Liver (tissue), 9 donors: Measurements from ENCODE around the gene LKAAEAR1. TPM values are rescaled to one million over a fixed set of nuclear protein-coding genes. Genes with fewer than 3 reads are reported as not detected.

Experiments used
- DNase-seq: peaks from one replicate; pipeline ENCODE4 v3.0.0-alpha.2; 2017; ENCODE audit warnings: low spot score
- H3K27ac ChIP-seq, 2 donors: one replicate each; pipeline ENCODE4 v1.7.0; 2013; ENCODE audit warnings: inconsistent platforms in 2 of 2, low read length in 2 of 2, control low read depth in 1 of 2, low read depth in 1 of 2, mild to moderate bottlenecking in 1 of 2
- H3K27me3 ChIP-seq, 4 donors: one replicate each; pipeline versions ENCODE4 v1.6.1 to v1.7.0; 2013; ENCODE audit warnings: low read length in 3 of 4, inconsistent platforms in 1 of 4, mild to moderate bottlenecking in 1 of 4, moderate library complexity in 1 of 4; ENCODE audit not compliant: control insufficient read depth in 4 of 4, insufficient read depth in 4 of 4
- H3K36me3 ChIP-seq, 4 donors: one replicate each; pipeline versions ENCODE4 v1.6.1 to v1.7.0; 2013; ENCODE audit warnings: low read length in 3 of 4, mild to moderate bottlenecking in 3 of 4, low read depth in 1 of 4, moderate library complexity in 1 of 4; ENCODE audit not compliant: control insufficient read depth in 4 of 4, insufficient read depth in 3 of 4
- H3K4me1 ChIP-seq, 4 donors: one replicate each; pipeline versions ENCODE4 v1.6.1 to v1.7.0; 2013; ENCODE audit warnings: low read length in 3 of 4, mild to moderate bottlenecking in 3 of 4, moderate library complexity in 1 of 4; ENCODE audit not compliant: control insufficient read depth in 4 of 4, insufficient read depth in 4 of 4
- H3K4me3 ChIP-seq, 3 donors: one replicate each; pipeline versions ENCODE4 v1.6.1 to v1.7.0; 2013; ENCODE audit warnings: low read length in 3 of 3, control low read depth in 1 of 3, low read depth in 1 of 3, mild to moderate bottlenecking in 1 of 3
- H3K9ac ChIP-seq, 2 donors: one replicate each; pipeline ENCODE4 v1.7.0; 2013; ENCODE audit warnings: low read length in 2 of 2, mild to moderate bottlenecking in 2 of 2, moderate library complexity in 2 of 2, control low read depth in 1 of 2, low read depth in 1 of 2
- H3K9me3 ChIP-seq, 4 donors: one replicate each; pipeline versions ENCODE4 v1.6.1 to v1.7.0; 2013; ENCODE audit warnings: low read length in 3 of 4; ENCODE audit not compliant: control insufficient read depth in 4 of 4
- ATF3 ChIP-seq: IDR thresholded peaks from 2 replicates; pipeline ENCODE4 v1.6.1; 2016; ENCODE audit warnings: antibody characterized with exemption
- CTCF ChIP-seq: fragments of 150-350 bp; IDR thresholded peaks from 2 replicates; pipeline ENCODE4 v1.5.1; 2017; ENCODE audit warnings: improper control_type of control experiment, low read depth, low read length; ENCODE audit not compliant: missing input control
- EGR1 ChIP-seq, 2 donors: IDR thresholded peaks; 2 replicates each; pipeline ENCODE4 v1.6.1; 2016 to 2018; ENCODE audit warnings: antibody characterized with exemption in 2 of 2, low read depth in 2 of 2
- FOXA1 ChIP-seq: IDR thresholded peaks from 2 replicates; pipeline ENCODE4 v1.6.1; 2016; ENCODE audit warnings: antibody characterized with exemption
- FOXA2 ChIP-seq: IDR thresholded peaks from 2 replicates; pipeline ENCODE4 v1.6.1; 2016; ENCODE audit warnings: antibody characterized with exemption
- GABPA ChIP-seq, 2 donors: IDR thresholded peaks in 1 of 2; conservative IDR thresholded peaks in 1 of 2; 2 replicates each; pipeline ENCODE4 v1.6.1; 2016; ENCODE audit warnings: antibody characterized with exemption in 2 of 2, mild to moderate bottlenecking in 1 of 2, moderate library complexity in 1 of 2
- HNF4A ChIP-seq, 2 donors: conservative IDR thresholded peaks; 2 replicates each; pipeline ENCODE4 v1.6.1; 2016; ENCODE audit warnings: antibody characterized with exemption in 2 of 2, mild to moderate bottlenecking in 2 of 2
- HNF4G ChIP-seq: IDR thresholded peaks from 2 replicates; pipeline ENCODE4 v1.6.1; 2016; ENCODE audit warnings: antibody characterized with exemption
- JUND ChIP-seq, 2 donors: IDR thresholded peaks; 2 replicates each; pipeline ENCODE4 v1.6.1; 2016; ENCODE audit warnings: antibody characterized with exemption in 2 of 2
- MAX ChIP-seq: IDR thresholded peaks from 2 replicates; pipeline ENCODE4 v1.6.1; 2016; ENCODE audit warnings: antibody characterized with exemption
- NR2F2 ChIP-seq: IDR thresholded peaks from 2 replicates; pipeline ENCODE4 v1.6.1; 2016; ENCODE audit warnings: antibody characterized with exemption
- RAD21 ChIP-seq, 2 donors: IDR thresholded peaks; 2 replicates each; pipeline ENCODE4 v1.6.1; 2016; ENCODE audit warnings: antibody characterized with exemption in 2 of 2, mild to moderate bottlenecking in 2 of 2
- REST ChIP-seq: IDR thresholded peaks from 2 replicates; pipeline ENCODE4 v1.6.1; 2016; ENCODE audit warnings: antibody characterized with exemption, mild to moderate bottlenecking
- RXRA ChIP-seq, 2 donors: IDR thresholded peaks; 2 replicates each; pipeline ENCODE4 v1.6.1; 2017 to 2018; ENCODE audit warnings: antibody characterized with exemption in 2 of 2, mild to moderate bottlenecking in 1 of 2
- SP1 ChIP-seq: IDR thresholded peaks from 2 replicates; pipeline ENCODE4 v1.6.1; 2018; ENCODE audit warnings: antibody characterized with exemption, mild to moderate bottlenecking
- TAF1 ChIP-seq: conservative IDR thresholded peaks from 2 replicates; pipeline ENCODE4 v1.6.1; 2016; ENCODE audit warnings: antibody characterized with exemption, mild to moderate bottlenecking
- YY1 ChIP-seq: IDR thresholded peaks from 2 replicates; pipeline ENCODE4 v1.6.1; 2016; ENCODE audit warnings: antibody characterized with exemption, mild to moderate bottlenecking
- ZBTB33 ChIP-seq: IDR thresholded peaks from 2 replicates; pipeline ENCODE4 v1.6.1; 2016; ENCODE audit warnings: antibody characterized with exemption
- WGBS: extraction: QIAGEN DNeasy Blood & Tissue Kit; methylation state at CpG from one replicate; pipeline ENCODE4 v1.1.7; 2013; 5-methylcytosine and 5-hydroxymethylcytosine counted together
- polyA plus RNA-seq, 2 donors: library from polyadenylated mRNA; stranded (reverse) in 1 of 2; unstranded in 1 of 2; fragments of 200-250 nt in 1 of 2; fragments of >200 nt in 1 of 2; fragmentation: Nextera tagmentation in 1 of 2; extraction: Ambion mirVana in 1 of 2; gene quantifications; one replicate each; pipeline versions ENCODE4 v1.2.1 to v1.2.3, GENCODE V29; 2013 to 2015
- total RNA-seq, 2 donors: library from RNA; depleted of rRNA; stranded (reverse); fragments of >200 nt; gene quantifications; one replicate each; pipeline ENCODE4 v1.2.3, GENCODE V29; 2014
- donor health status: healthy.
- donor health status: healthy.
- donor health status: healthy.
- donor health status: healthy.
- donor health status: healthy.

The LKAAEAR1 gene
- total and polyA plus RNA-seq, 4 donors: 0.08 TPM; not detected in 3

GRCh38 chr20:64055893-64056638 lies 28.1 kb downstream of the LKAAEAR1 start (continued):
- TF ChIP-seq TAF1 (no peak), HNF4G (no peak), FOXA1 (no peak), ZBTB33 (no peak), EGR1 (IDR thresholded peaks at IDR 0.05; ENCODE audit: low read depth in 2 of 2) (no peak), MAX (no peak)

GRCh38 chr20:64055396-64055892 lies 28.8 kb downstream of the LKAAEAR1 start:
- no peak overlapping the region for H3K9ac ChIP-seq

More at GRCh38 chr20:64055396-64055892, 28.8 kb downstream of the LKAAEAR1 start:
- Histone ChIP-seq H3K36me3 (no peaks in the 10 kb centered on the region), H3K27me3 (peaks cover 0 to 5% (median 1%) of the 10 kb centered on the region in 4 donors), H3K4me3 (no peak overlapping the region), H3K27ac (peak overlapping the region; percentile 15 to 53), H3K9me3 (no peaks in the 10 kb centered on the region), H3K4me1 (peaks cover 0 to 17% (median 7%) of the 10 kb centered on the region in 4 donors)
- no peak for DNase-seq
- TF ChIP-seq FOXA2 (no peak), EGR1 (IDR thresholded peaks at IDR 0.05; ENCODE audit: low read depth in 2 of 2) (no peak), MAX (no peak), TAF1 (no peak), RXRA (IDR thresholded peaks at IDR 0.05) (no peak), SP1 (no peak), HNF4A (conservative IDR thresholded peaks at IDR 0.05) (no peak), GABPA (IDR thresholded peaks at IDR 0.05 in 1 of 2, conservative IDR thresholded peaks at IDR 0.05 in 1 of 2) (no peak), FOXA1 (no peak), REST (no peak), ZBTB33 (no peak), YY1 (no peak), NR2F2 (no peak), CTCF (no peak), RAD21 (IDR thresholded peaks at IDR 0.05) (no peak), ATF3 (no peak), JUND (IDR thresholded peaks at IDR 0.05) (no peak)
- 69% methylated on average over 9 of the region's 9 CpGs for WGBS
